ENCODE results near the gene SPATA3. TPM values are rescaled to one million over a fixed set of nuclear protein-coding genes. Genes with fewer than 3 reads are reported as not detected.

SPATA3 gene
- total and polyA plus RNA-seq, 2 donors (not counting 1 experiment from before 2014, with no cell fraction given): not detected

- H3K4me2 ChIP-seq (ENCODE audit: extremely low read depth, insufficient read depth, low read length): no peak overlapping the region
- no peak for TF ChIP-seq CTCF (conservative IDR thresholded peaks at IDR 0.05 in 1 of 2, IDR thresholded peaks at IDR 0.05 in 1 of 2; ENCODE audit: low read depth in 1 of 2, low read length in 2 of 2)
- TF ChIP-seq EZH2 (IDR thresholded peaks at IDR 0.05; ENCODE audit: low read length, missing control alignments): no peak
- H3K4me1 ChIP-seq (ENCODE audit: control insufficient read depth, extremely low read depth, insufficient read depth, low read length): no peaks in the 10 kb centered on the region
- no peak overlapping the region for H3K9ac ChIP-seq (ENCODE audit: insufficient read depth, low read length)
- no peak for DNase-seq (ENCODE audit: low read depth in 2 of 2)
- no peaks in the 10 kb centered on the region for H3K36me3 ChIP-seq (ENCODE audit: control insufficient read depth, insufficient read depth, low read length)
- no peak overlapping the region for H3K4me3 ChIP-seq (replicated peaks in 1 of 4; ENCODE audit: control extremely low read depth in 1 of 4, insufficient read depth in 1 of 4, low read depth in 3 of 4, low read length in 4 of 4)
- H3K27ac ChIP-seq (ENCODE audit: insufficient read depth, low read length): no peak overlapping the region
- no peak overlapping the region for H2AFZ ChIP-seq (ENCODE audit: low read length)
- no peaks in the 10 kb centered on the region for H4K20me1 ChIP-seq (ENCODE audit: control insufficient read depth, extremely low read depth, insufficient read depth, low read length)
- no peaks in the 10 kb centered on the region for H3K9me3 ChIP-seq (ENCODE audit: control insufficient read depth, insufficient read depth, low read depth, low read length)
- H3K79me2 ChIP-seq (ENCODE audit: control insufficient read depth, insufficient read depth, low read length): no peaks in the 10 kb centered on the region
- peaks cover 4% of the 10 kb centered on the region for H3K27me3 ChIP-seq (ENCODE audit: control insufficient read depth, insufficient read depth, low read length)
Measured at GRCh38 chr2:230991598-230991997, 4.3 kb upstream of the SPATA3 start.

- no peaks in the 10 kb centered on the region for H3K9me3 ChIP-seq (ENCODE audit: control insufficient read depth, insufficient read depth, low read depth, low read length)
- no peaks in the 10 kb centered on the region for H3K36me3 ChIP-seq (ENCODE audit: control insufficient read depth, insufficient read depth, low read length)
- H3K9ac ChIP-seq (ENCODE audit: insufficient read depth, low read length): no peak overlapping the region
- no peak overlapping the region for H3K4me3 ChIP-seq (replicated peaks in 1 of 4; ENCODE audit: control extremely low read depth in 1 of 4, insufficient read depth in 1 of 4, low read depth in 3 of 4, low read length in 4 of 4)
- peaks cover 8% of the 10 kb centered on the region for H3K27me3 ChIP-seq (ENCODE audit: control insufficient read depth, insufficient read depth, low read length)
- TF ChIP-seq EZH2 (IDR thresholded peaks at IDR 0.05; ENCODE audit: low read length, missing control alignments) (no peak), CTCF (conservative IDR thresholded peaks at IDR 0.05 in 1 of 2, IDR thresholded peaks at IDR 0.05 in 1 of 2; ENCODE audit: low read depth in 1 of 2, low read length in 2 of 2) (no peak)
- no peaks in the 10 kb centered on the region for H3K79me2 ChIP-seq (ENCODE audit: control insufficient read depth, insufficient read depth, low read length)
- H2AFZ ChIP-seq (ENCODE audit: low read length): no peak overlapping the region
- no peaks in the 10 kb centered on the region for H4K20me1 ChIP-seq (ENCODE audit: control insufficient read depth, extremely low read depth, insufficient read depth, low read length)
- no peak overlapping the region for H3K27ac ChIP-seq (ENCODE audit: insufficient read depth, low read length)
- no peak overlapping the region for H3K4me2 ChIP-seq (ENCODE audit: extremely low read depth, insufficient read depth, low read length)
- no peak for DNase-seq (ENCODE audit: low read depth in 2 of 2)
- H3K4me1 ChIP-seq (ENCODE audit: control insufficient read depth, extremely low read depth, insufficient read depth, low read length): no peaks in the 10 kb centered on the region
Measured at GRCh38 chr2:230996661-230997060, 740 bp downstream of the SPATA3 start.

- Histone ChIP-seq H3K9ac (ENCODE audit: insufficient read depth, low read length) (no peak overlapping the region), H2AFZ (ENCODE audit: low read length) (no peak overlapping the region), H3K36me3 (ENCODE audit: control insufficient read depth, insufficient read depth, low read length) (no peaks in the 10 kb centered on the region), H3K9me3 (ENCODE audit: control insufficient read depth, insufficient read depth, low read depth, low read length) (no peaks in the 10 kb centered on the region), H3K4me1 (ENCODE audit: control insufficient read depth, extremely low read depth, insufficient read depth, low read length) (no peaks in the 10 kb centered on the region), H3K27ac (ENCODE audit: insufficient read depth, low read length) (no peak overlapping the region), H3K4me2 (ENCODE audit: extremely low read depth, insufficient read depth, low read length) (no peak overlapping the region), H4K20me1 (ENCODE audit: control insufficient read depth, extremely low read depth, insufficient read depth, low read length) (no peaks in the 10 kb centered on the region), H3K27me3 (ENCODE audit: control insufficient read depth, insufficient read depth, low read length) (peaks cover 10% of the 10 kb centered on the region), H3K4me3 (replicated peaks in 1 of 4; ENCODE audit: control extremely low read depth in 1 of 4, insufficient read depth in 1 of 4, low read depth in 3 of 4, low read length in 4 of 4) (no peak overlapping the region), H3K79me2 (ENCODE audit: control insufficient read depth, insufficient read depth, low read length) (no peaks in the 10 kb centered on the region)
- TF ChIP-seq EZH2 (IDR thresholded peaks at IDR 0.05; ENCODE audit: low read length, missing control alignments) (no peak), CTCF (conservative IDR thresholded peaks at IDR 0.05 in 1 of 2, IDR thresholded peaks at IDR 0.05 in 1 of 2; ENCODE audit: low read depth in 1 of 2, low read length in 2 of 2) (no peak)
- DNase-seq (ENCODE audit: low read depth in 2 of 2): peak in 1 of 2 donors; percentile 5
Measured at GRCh38 chr2:230998882-230999281, 3.0 kb downstream of the SPATA3 start.
